Activated CD8-positive, alpha-beta memory T cell treated with anti-CD3 and anti-CD28 coated beads, Interleukin-2, amount 10 ng/mL, durations not matched to agents 7 days and 5 days (primary cell): ENCODE results near the gene TAF11L5. TPM values are rescaled to one million over a fixed set of nuclear protein-coding genes. Genes with fewer than 3 reads are reported as not detected.
"Not testable (repeated sequence)": the region's sequence is repeated elsewhere in the genome, so short reads cannot be mapped to it uniquely, and the experiment has no call there.

Experiments used
- ATAC-seq: fragments of 150-1000 bp; cut with Tn5 transposase; one replicate; pipeline ENCODE4 v1.10.0; 2021; ENCODE audit warnings: moderate library complexity
- CTCF ChIA-PET: fragments of 350-600 bp; sonication (Branson Sonifier 250); formaldehyde crosslinking; loops from one replicate; lab custom pipeline; 2021; ENCODE audit warnings: antibody characterized with exemption; lab: Charles Lee
- DNase-seq: peaks from one replicate; pipeline ENCODE4 v3.0.0-alpha.2; 2020
- H3K27ac Mint-ChIP-seq: one replicate; pipeline ENCODE4 v1.8.0; 2021; ENCODE audit warnings: mild to moderate bottlenecking, mixed read lengths
- H3K27me3 Mint-ChIP-seq: one replicate; pipeline ENCODE4 v1.8.0; 2021; ENCODE audit warnings: mixed read lengths
- H3K36me3 Mint-ChIP-seq: one replicate; pipeline ENCODE4 v1.8.0; 2021; ENCODE audit warnings: mild to moderate bottlenecking, mixed read lengths
- H3K4me1 Mint-ChIP-seq: one replicate; pipeline ENCODE4 v1.8.0; 2021; ENCODE audit warnings: mixed read lengths
- H3K4me3 Mint-ChIP-seq: one replicate; pipeline ENCODE4 v1.8.0; 2021; ENCODE audit warnings: mild to moderate bottlenecking, moderate library complexity, mixed read lengths
- H3K9me3 Mint-ChIP-seq: one replicate; pipeline ENCODE4 v1.8.0; 2022; ENCODE audit warnings: low read depth, mixed read lengths
- total RNA-seq, 2 experiments: library from RNA; stranded (reverse); gene quantifications; one replicate each; pipeline ENCODE4 v1.2.3, GENCODE V29; 2021

TAF11L5 gene
- not detected for total RNA-seq

GRCh38 chr5:17524935-17525334, at the start of gene TAF11L5:
Gene TAF11L5, plus strand, starts transcription at chr5:17525235.
- H3K27ac Mint-ChIP-seq, H3K9me3 Mint-ChIP-seq, ATAC-seq, H3K27me3 Mint-ChIP-seq, H3K36me3 Mint-ChIP-seq, H3K4me3 Mint-ChIP-seq, H3K4me1 Mint-ChIP-seq, CTCF ChIA-PET, DNase-seq: not testable (repeated sequence)

GRCh38 chr5:17477043-17477442, 48.0 kb upstream of the TAF11L5 start:
- DNase-seq (no peak), ATAC-seq (no peak)
- Mint-ChIP-seq H3K4me3 (no peak overlapping the region), H3K27me3 (no peaks in the 10 kb centered on the region), H3K9me3 (peaks cover 2% of the 10 kb centered on the region), H3K36me3 (no peaks in the 10 kb centered on the region), H3K4me1 (no peaks in the 10 kb centered on the region), H3K27ac (no peak overlapping the region)
- CTCF ChIA-PET, result no interaction called here

DNA sequence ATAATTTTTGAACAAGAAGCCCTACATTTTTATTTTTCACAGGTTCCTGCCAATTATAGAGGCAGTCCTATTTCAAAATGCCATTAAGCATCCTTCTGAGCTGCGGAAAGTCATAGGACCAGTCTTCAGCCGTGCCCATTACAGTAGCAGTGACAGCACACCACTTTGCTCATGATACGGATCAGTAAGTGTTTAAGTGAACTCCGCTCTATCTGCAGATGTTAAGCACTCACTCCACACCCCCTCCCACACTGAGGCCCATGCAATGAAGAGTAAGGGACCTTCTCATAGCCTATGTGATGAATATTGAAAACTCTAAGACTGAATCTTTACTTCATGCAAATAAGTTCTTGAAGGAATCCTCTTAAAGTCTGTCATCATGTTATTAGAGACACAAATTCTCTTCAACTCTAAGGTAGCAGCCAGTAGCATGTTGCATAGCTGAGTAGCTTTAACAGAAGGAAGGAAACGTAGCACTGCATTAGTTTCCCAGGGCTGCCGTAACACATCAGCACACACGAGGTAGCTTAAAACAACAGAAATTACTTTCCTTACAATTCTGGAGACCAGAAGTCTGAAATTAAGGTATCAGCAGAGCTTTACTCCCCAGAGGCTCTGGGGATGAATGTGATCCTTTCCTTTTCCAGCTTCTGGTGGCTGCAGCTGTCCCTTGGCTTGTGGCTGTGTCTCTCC, 47.3 kb upstream of the TAF11L5 start:
- no peak for DNase-seq
- H3K9me3 Mint-ChIP-seq, result peaks cover 2% of the 10 kb centered on the region
- H3K27me3 Mint-ChIP-seq, result no peaks in the 10 kb centered on the region
- ATAC-seq, result no peak
- H3K4me1 Mint-ChIP-seq, result no peaks in the 10 kb centered on the region
- H3K36me3 Mint-ChIP-seq, result no peaks in the 10 kb centered on the region
- H3K27ac Mint-ChIP-seq, result no peak overlapping the region
- CTCF ChIA-PET, result no interaction called here
- no peak overlapping the region for H3K4me3 Mint-ChIP-seq

GRCh38 chr5:17481378-17481777, 43.7 kb upstream of the TAF11L5 start:
- DNase-seq, result no peak
- no peak overlapping the region for H3K4me3 Mint-ChIP-seq
- H3K36me3 Mint-ChIP-seq, result no peaks in the 10 kb centered on the region
- no peak for ATAC-seq
- no peaks in the 10 kb centered on the region for H3K4me1 Mint-ChIP-seq
- CTCF ChIA-PET, result no interaction called here
- H3K27ac Mint-ChIP-seq, result no peak overlapping the region
- H3K27me3 Mint-ChIP-seq, result no peaks in the 10 kb centered on the region
- H3K9me3 Mint-ChIP-seq, result peaks cover 5% of the 10 kb centered on the region

DNA sequence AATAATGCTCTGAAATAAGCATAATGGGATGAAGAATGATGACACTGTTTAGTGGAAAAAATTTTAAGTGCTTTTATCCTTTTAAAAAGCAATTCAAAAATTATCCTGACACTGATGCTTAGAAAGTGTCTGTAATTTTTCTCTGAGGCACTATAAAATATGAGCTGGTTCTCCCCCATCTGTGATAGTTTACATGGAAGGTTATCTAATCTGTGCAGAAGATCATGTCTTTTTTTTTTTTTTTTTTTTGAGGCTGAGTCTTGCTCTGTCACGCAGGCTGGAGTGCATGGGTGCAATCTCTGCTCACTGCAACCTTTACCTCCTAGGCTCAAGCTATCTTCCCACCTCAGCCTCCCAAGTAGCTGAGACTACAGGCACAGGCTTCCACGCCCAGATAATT, 42.2 kb upstream of the TAF11L5 start:
- ATAC-seq (no peak), DNase-seq (no peak)
- Mint-ChIP-seq H3K9me3 (peaks cover 8% of the 10 kb centered on the region), H3K4me1 (no peaks in the 10 kb centered on the region), H3K27me3 (no peaks in the 10 kb centered on the region), H3K27ac (no peak overlapping the region), H3K4me3 (no peak overlapping the region), H3K36me3 (no peaks in the 10 kb centered on the region)
- CTCF ChIA-PET, result no interaction called here

DNA sequence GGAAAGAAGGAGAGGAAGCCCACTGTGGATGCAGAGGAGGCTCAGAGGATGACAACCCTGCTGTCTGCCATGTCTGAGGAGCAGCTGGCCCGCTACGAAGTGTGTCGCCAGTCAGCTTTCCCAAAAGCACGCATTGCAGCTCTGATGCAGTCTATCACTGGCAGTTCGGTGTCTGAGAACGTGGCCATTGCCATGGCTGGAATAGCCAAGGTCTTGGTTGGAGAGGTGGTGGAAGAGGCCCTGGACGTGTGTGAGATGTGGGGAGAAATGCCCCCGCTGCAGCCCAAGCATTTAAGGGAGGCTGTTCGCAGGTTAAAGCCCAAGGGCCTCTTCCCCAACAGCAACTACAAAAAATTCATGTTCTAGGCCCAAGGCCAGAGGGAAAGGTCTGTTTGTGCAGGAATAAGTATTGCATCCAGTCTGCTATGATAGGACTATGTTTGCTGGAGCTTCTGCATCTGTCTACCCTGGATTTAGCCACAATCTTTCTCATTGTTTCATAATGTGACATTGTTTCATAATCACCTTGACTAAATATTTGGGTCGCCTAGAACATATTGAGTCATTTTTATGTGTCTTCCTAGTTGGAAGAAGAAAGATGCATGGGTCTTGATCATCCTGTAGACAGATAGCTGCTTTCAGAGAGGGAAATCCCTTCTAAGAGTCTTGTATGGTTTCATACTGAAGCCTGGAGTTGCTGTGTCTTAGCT, 38.4 kb upstream of the TAF11L5 start:
- H3K4me1 Mint-ChIP-seq, DNase-seq, H3K36me3 Mint-ChIP-seq, CTCF ChIA-PET, H3K27ac Mint-ChIP-seq, H3K4me3 Mint-ChIP-seq, H3K27me3 Mint-ChIP-seq, ATAC-seq: not testable (repeated sequence)
- peaks cover 15% of the 10 kb centered on the region for H3K9me3 Mint-ChIP-seq

- no peak for ATAC-seq
- DNase-seq, result no peak
- Mint-ChIP-seq H3K4me1 (no peaks in the 10 kb centered on the region), H3K4me3 (no peak overlapping the region), H3K27ac (no peak overlapping the region), H3K36me3 (no peaks in the 10 kb centered on the region), H3K9me3 (peaks cover 16% of the 10 kb centered on the region), H3K27me3 (no peaks in the 10 kb centered on the region)
- CTCF ChIA-PET, result no interaction called here
Measured at GRCh38 chr5:17487174-17487512, 37.9 kb upstream of the TAF11L5 start.

DNA sequence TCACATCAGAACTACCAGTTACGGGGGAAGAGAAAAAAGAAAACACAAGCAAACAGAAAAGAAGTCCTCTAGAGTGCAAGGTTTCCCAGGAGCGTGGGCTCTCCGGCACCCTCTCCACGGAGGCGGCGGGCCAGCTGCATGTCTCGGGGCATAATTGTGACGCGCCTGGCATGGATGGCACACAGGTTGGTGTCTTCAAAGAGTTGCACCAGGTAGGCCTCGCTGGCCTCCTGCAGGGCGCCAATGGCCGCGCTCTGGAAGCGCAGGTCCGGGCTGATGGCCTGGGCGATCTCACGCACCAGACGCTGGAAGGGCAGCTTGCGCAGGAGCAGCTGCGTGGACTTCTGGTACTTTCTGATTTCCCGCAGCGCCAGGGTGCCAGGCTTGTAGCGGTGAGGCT, 33.8 kb upstream of the TAF11L5 start:
- DNase-seq, ATAC-seq, H3K36me3 Mint-ChIP-seq, H3K4me1 Mint-ChIP-seq, H3K27me3 Mint-ChIP-seq, H3K27ac Mint-ChIP-seq, H3K4me3 Mint-ChIP-seq, CTCF ChIA-PET: not testable (repeated sequence)
- peaks cover 22% of the 10 kb centered on the region for H3K9me3 Mint-ChIP-seq

DNA sequence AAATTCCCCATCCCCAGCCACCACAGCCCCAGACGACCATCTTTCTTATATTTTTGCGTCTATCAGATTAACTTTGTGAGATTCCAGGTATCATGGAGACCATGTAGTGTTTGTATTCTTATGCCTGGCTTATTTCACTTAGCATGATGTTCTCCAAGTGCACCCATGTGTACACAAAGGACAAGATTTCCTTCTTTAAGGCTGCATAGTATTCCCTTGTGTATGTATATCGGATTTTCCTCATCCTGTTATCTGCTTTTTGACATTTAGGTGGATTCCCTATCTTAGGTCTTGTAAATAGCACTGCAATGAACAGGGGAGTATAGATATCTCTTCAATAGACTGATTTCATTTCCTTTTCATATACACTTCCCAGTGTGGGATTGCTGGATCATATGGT, 32.3 kb upstream of the TAF11L5 start:
- ATAC-seq (no peak), DNase-seq (no peak)
- H3K4me1 Mint-ChIP-seq, result no peaks in the 10 kb centered on the region
- no peak overlapping the region for H3K27ac Mint-ChIP-seq
- CTCF ChIA-PET, result no interaction called here
- no peak overlapping the region for H3K4me3 Mint-ChIP-seq
- H3K27me3 Mint-ChIP-seq, result no peaks in the 10 kb centered on the region
- peaks cover 19% of the 10 kb centered on the region for H3K9me3 Mint-ChIP-seq
- no peaks in the 10 kb centered on the region for H3K36me3 Mint-ChIP-seq

DNA sequence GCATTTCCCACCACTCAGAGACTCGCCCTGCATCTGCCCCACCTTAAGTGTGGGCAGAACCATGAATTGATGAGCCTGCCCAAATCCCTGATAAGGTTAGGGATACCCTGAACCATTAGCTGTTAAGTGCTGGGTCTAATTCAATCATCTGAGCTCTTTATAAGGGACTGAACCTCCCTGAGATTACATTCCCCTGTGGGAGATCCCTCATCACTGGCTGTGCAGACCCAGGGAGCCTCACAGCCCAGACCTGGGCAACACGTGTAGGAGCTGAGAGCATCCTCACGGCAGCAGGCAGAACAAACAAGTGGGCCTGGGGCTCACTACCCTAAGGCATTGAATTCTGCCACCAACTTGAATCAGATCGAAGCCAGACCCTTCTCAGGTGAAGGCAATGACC, 27.6 kb upstream of the TAF11L5 start:
- Mint-ChIP-seq H3K4me3 (no peak overlapping the region), H3K4me1 (no peaks in the 10 kb centered on the region), H3K36me3 (no peaks in the 10 kb centered on the region), H3K27ac (no peak overlapping the region), H3K9me3 (peaks cover 13% of the 10 kb centered on the region), H3K27me3 (no peaks in the 10 kb centered on the region)
- ATAC-seq, result no peak
- CTCF ChIA-PET, result no interaction called here
- no peak for DNase-seq

- H3K4me3 Mint-ChIP-seq, ATAC-seq, H3K36me3 Mint-ChIP-seq, H3K4me1 Mint-ChIP-seq, H3K9me3 Mint-ChIP-seq, H3K27me3 Mint-ChIP-seq, CTCF ChIA-PET, H3K27ac Mint-ChIP-seq, DNase-seq: not testable (repeated sequence)
Measured at GRCh38 chr5:17497931-17498330, 27.1 kb upstream of the TAF11L5 start, which contains the start of gene TAF11L2. Gene TAF11L2, plus strand, starts transcription at chr5:17498231.

DNA sequence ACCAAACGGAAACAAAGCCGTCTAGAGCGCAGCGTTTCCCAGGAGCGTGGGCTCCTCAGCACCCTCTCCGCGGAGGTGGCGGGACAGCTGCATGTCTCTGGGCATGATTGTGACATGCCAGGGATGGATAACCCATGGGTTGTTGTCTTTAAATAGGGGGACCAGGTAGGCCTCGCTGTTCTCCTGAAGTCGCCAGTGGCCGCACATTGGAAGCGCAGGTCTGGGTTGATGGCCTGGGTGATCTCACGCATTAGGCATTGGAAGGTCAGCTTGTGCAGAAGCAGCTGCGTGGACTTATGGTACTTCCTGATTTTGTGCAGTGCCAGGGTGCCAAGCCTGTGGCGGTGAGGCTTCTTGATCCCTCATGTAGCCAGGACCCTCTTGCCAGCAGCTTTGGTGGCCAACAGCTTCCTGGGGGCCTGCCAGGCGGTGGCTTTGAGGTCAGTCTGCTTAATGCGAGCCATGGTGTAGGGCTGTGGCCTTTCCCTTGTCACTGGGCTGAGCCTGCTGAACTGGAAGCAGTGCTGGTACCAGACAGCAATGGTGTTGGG, 13.2 kb upstream of the TAF11L5 start:
- no peak for ATAC-seq
- peaks cover 9% of the 10 kb centered on the region for H3K9me3 Mint-ChIP-seq
- H3K4me1 Mint-ChIP-seq, result no peaks in the 10 kb centered on the region
- no peaks in the 10 kb centered on the region for H3K36me3 Mint-ChIP-seq
- H3K4me3 Mint-ChIP-seq, result no peak overlapping the region
- no peaks in the 10 kb centered on the region for H3K27me3 Mint-ChIP-seq
- CTCF ChIA-PET, result no interaction called here
- H3K27ac Mint-ChIP-seq, result no peak overlapping the region
- no peak for DNase-seq

DNA sequence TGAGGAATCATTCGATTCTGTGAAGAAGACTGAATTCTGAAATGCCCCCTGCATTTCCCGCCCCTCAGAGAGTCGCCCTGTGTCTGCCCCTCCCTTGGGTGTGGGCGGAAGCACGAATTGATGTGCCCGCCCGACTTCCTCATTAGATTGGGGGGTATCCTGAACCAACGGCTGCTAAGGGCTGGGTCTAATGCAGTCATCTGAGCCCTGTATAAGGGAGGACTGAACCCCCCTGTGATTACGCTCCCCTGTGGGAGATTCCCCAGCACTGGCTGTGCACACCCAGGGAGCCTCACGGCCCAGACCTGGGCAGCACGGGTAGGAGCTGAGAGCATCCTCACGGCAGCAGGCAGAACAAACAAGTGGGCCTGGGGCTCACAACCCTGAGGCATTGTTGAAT, 7.5 kb upstream of the TAF11L5 start:
- CTCF ChIA-PET, H3K27ac Mint-ChIP-seq, DNase-seq, H3K4me1 Mint-ChIP-seq, H3K4me3 Mint-ChIP-seq, H3K36me3 Mint-ChIP-seq, H3K27me3 Mint-ChIP-seq, ATAC-seq, H3K9me3 Mint-ChIP-seq: not testable (repeated sequence)

DNA sequence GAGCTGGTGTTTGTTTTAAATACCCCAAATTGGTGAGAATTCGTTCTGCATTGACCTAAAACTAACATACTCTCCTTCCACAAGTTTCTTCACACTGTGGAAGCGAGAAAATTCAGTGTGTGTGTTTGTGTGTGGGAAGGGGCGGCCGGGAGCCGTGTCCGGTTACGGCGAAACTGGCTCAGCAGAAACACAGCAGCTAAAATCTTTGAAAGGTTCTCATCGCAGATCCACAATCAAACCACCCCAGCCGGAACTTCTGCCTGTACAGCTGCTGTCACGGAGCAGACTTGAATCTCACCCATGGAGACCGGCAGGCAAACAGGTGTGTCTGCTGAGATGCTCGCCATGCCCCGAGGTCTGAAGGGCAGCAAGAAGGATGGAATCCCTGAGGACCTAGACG, 7.0 kb upstream of the TAF11L5 start, which contains the start of gene TAF11L3:
TAF11L3 (plus strand) TSS at position 301 of the 400 bp plus-strand sequence.
- H3K4me3 Mint-ChIP-seq, ATAC-seq, H3K9me3 Mint-ChIP-seq, DNase-seq, CTCF ChIA-PET, H3K4me1 Mint-ChIP-seq, H3K36me3 Mint-ChIP-seq, H3K27me3 Mint-ChIP-seq, H3K27ac Mint-ChIP-seq: not testable (repeated sequence)
